CD14-positive monocyte (primary cell): Measurements from ENCODE around the gene MIPEP. TPM values are rescaled to one million over a fixed set of nuclear protein-coding genes. Genes with fewer than 3 reads are reported as not detected.

Source experiments
- DNase-seq, 3 donors: peaks; one replicate each; pipeline ENCODE4 v3.0.0-alpha.2; 2011 to 2022
- H2AFZ ChIP-seq: 2 replicates; pipeline ENCODE4 v1.6.0; 2012; ENCODE audit warnings: mild to moderate bottlenecking, low read depth, low read length, inconsistent platforms; ENCODE audit not compliant: insufficient read depth, poor library complexity, severe bottlenecking
- H3K27ac ChIP-seq, 2 donors: 1 replicate in 1 of 2; 2 replicates in 1 of 2; pipeline ENCODE4 v1.5.1; 2012 to 2013; ENCODE audit warnings: low read length in 2 of 2, control low read depth in 1 of 2, inconsistent platforms in 1 of 2, low read depth in 1 of 2, mild to moderate bottlenecking in 1 of 2
- H3K27me3 ChIP-seq, 2 donors: one replicate each; pipeline versions ENCODE4 v1.6.0 to v1.6.1; 2011 to 2013; ENCODE audit warnings: low read length in 2 of 2; ENCODE audit not compliant: control insufficient read depth in 2 of 2, insufficient read depth in 2 of 2
- H3K36me3 ChIP-seq, 2 donors: replicated peaks in 1 of 2; 1 replicate in 1 of 2; 2 replicates in 1 of 2; pipeline versions ENCODE4 v1.5.1 to v1.6.1; 2012 to 2013; ENCODE audit warnings: low read length in 2 of 2, control low read depth in 1 of 2, inconsistent platforms in 1 of 2, mild to moderate bottlenecking in 1 of 2; ENCODE audit not compliant: insufficient read depth in 2 of 2, control insufficient read depth in 1 of 2
- H3K4me1 ChIP-seq, 2 donors: 1 replicate in 1 of 2; 2 replicates in 1 of 2; pipeline versions ENCODE4 v1.5.1 to v1.6.1; 2012 to 2013; ENCODE audit warnings: low read length in 2 of 2, control low read depth in 1 of 2, inconsistent platforms in 1 of 2, mild to moderate bottlenecking in 1 of 2, moderate library complexity in 1 of 2; ENCODE audit not compliant: insufficient read depth in 2 of 2, control insufficient read depth in 1 of 2
- H3K4me2 ChIP-seq: replicated peaks from 2 replicates; pipeline ENCODE3; 2012; ENCODE audit warnings: low read length, moderate library complexity, mild to moderate bottlenecking; ENCODE audit not compliant: poor library complexity, severe bottlenecking; ENCODE audit errors: extremely low read depth
- H3K4me3 ChIP-seq, 3 experiments: fragments of 200-600 bp in 1 of 3; sonication (generic) in 1 of 3; replicated peaks in 1 of 3; 1 replicate in 2 of 3; 2 replicates in 1 of 3; pipeline ENCODE4 v1.5.1; 2011 to 2013; ENCODE audit warnings: low read length in 3 of 3, mild to moderate bottlenecking in 3 of 3, control low read depth in 2 of 3, low read depth in 2 of 3, inconsistent platforms in 1 of 3, moderate library complexity in 1 of 3
- H3K79me2 ChIP-seq: 2 replicates; pipeline ENCODE4 v1.6.0; 2012; ENCODE audit warnings: mild to moderate bottlenecking, control low read depth, inconsistent platforms, low read length, moderate library complexity; ENCODE audit not compliant: insufficient read depth
- H3K9ac ChIP-seq: 2 replicates; pipeline ENCODE4 v1.6.0; 2017; ENCODE audit warnings: low read length, mild to moderate bottlenecking; ENCODE audit not compliant: insufficient read depth, poor library complexity, severe bottlenecking
- H3K9me3 ChIP-seq, 2 donors: replicated peaks in 1 of 2; 1 replicate in 1 of 2; 2 replicates in 1 of 2; pipeline versions ENCODE4 v1.5.1 to v1.6.1; 2012 to 2013; ENCODE audit warnings: low read length in 2 of 2, control low read depth in 1 of 2; ENCODE audit not compliant: control insufficient read depth in 1 of 2, insufficient read depth in 1 of 2
- H4K20me1 ChIP-seq: 2 replicates; pipeline ENCODE4 v1.6.0; 2012; ENCODE audit warnings: mild to moderate bottlenecking, low read length, control low read depth, moderate library complexity; ENCODE audit not compliant: insufficient read depth
- H3K27ac Mint-ChIP-seq, 7 donors: one replicate each; pipeline ENCODE4 v1.8.0; 2020; ENCODE audit warnings: mild to moderate bottlenecking in 7 of 7, mixed read lengths in 7 of 7, moderate library complexity in 6 of 7, inconsistent platforms in 2 of 7
- H3K27me3 Mint-ChIP-seq, 3 donors: one replicate each; pipeline ENCODE4 v1.8.0; 2021 to 2022; ENCODE audit warnings: low read depth in 3 of 3, mild to moderate bottlenecking in 3 of 3, mixed read lengths in 3 of 3, moderate library complexity in 3 of 3, inconsistent platforms in 1 of 3
- H3K36me3 Mint-ChIP-seq, 2 donors: one replicate each; pipeline ENCODE4 v1.8.0; 2020; ENCODE audit warnings: mixed read lengths in 2 of 2, inconsistent platforms in 1 of 2, mild to moderate bottlenecking in 1 of 2
- H3K4me1 Mint-ChIP-seq: one replicate; pipeline ENCODE4 v1.8.0; 2020; ENCODE audit warnings: mild to moderate bottlenecking, mixed read lengths
- H3K4me3 Mint-ChIP-seq, 2 donors: one replicate each; pipeline ENCODE4 v1.8.0; 2020; ENCODE audit warnings: mild to moderate bottlenecking in 2 of 2, mixed read lengths in 2 of 2, moderate library complexity in 1 of 2
- H3K9me3 Mint-ChIP-seq, 7 donors: one replicate each; pipeline ENCODE4 v1.8.0; 2020 to 2022; ENCODE audit warnings: mixed read lengths in 7 of 7, mild to moderate bottlenecking in 6 of 7, moderate library complexity in 6 of 7, inconsistent platforms in 2 of 7
- WGBS: methylation state at CpG from one replicate; pipeline ENCODE4 v1.1.5; 2013; ENCODE audit warnings: missing lambda C conversion rate; ENCODE audit not compliant: insufficient coverage; 5-methylcytosine and 5-hydroxymethylcytosine counted together
- intact Hi-C, 2 donors: fragments of 100-400 bp; cut with micrococcal nuclease; formaldehyde crosslinking; loops; one replicate each; pipeline versions ENCODE4 v1.15.0 to v1.15.1; 2023
- polyA plus RNA-seq, 3 donors: library from polyadenylated mRNA; depleted of rRNA in 1 of 3; unstranded in 2 of 3; stranded (reverse) in 1 of 3; fragments of 300-500 nt in 2 of 3; fragments of >200 nt in 1 of 3; fragmentation: Illumina TruSeq in 2 of 3; gene quantifications; 1 replicate in 2 of 3; 2 replicates in 1 of 3; pipeline ENCODE4 v1.2.3, GENCODE V29; 2012 to 2021
- TF ChIP-seq, protein P1 (sequence below): fragments of 200-600 bp; IDR thresholded peaks from one replicate; pipeline ENCODE4 v1.8.0; 2022; ENCODE audit warnings: antibody characterized with exemption, mild to moderate bottlenecking

The MIPEP gene
- polyA plus RNA-seq, 3 donors, result 1.2 to 9.9 (median 7.7) TPM

DNA sequence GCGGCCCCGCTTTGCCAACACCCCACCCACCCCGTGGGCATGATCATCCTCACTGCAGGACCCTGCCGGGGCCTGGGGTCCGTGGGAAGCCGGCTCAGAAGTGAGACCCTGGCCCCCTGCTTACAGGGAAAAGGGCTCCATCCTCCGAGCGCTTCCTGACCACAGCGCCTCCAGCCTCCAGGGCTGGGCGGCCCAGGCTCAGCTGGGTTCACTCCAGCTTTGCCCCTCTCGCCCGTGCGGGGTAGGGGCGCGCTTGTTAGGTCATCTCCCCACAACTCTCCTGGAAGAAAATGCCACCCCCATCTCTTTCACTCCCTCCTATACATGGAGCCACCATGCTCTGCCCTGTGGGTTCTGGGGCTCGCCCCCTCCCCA lies 14.7 kb upstream of the MIPEP start:
- peak overlapping the region in 1 of 2 donors; percentile 60 for H3K4me3 Mint-ChIP-seq
- peaks cover 0 to 5% (median 0%) of the 10 kb centered on the region in 7 donors for H3K9me3 Mint-ChIP-seq
- no peaks in the 10 kb centered on the region for H3K79me2 ChIP-seq

DNA sequence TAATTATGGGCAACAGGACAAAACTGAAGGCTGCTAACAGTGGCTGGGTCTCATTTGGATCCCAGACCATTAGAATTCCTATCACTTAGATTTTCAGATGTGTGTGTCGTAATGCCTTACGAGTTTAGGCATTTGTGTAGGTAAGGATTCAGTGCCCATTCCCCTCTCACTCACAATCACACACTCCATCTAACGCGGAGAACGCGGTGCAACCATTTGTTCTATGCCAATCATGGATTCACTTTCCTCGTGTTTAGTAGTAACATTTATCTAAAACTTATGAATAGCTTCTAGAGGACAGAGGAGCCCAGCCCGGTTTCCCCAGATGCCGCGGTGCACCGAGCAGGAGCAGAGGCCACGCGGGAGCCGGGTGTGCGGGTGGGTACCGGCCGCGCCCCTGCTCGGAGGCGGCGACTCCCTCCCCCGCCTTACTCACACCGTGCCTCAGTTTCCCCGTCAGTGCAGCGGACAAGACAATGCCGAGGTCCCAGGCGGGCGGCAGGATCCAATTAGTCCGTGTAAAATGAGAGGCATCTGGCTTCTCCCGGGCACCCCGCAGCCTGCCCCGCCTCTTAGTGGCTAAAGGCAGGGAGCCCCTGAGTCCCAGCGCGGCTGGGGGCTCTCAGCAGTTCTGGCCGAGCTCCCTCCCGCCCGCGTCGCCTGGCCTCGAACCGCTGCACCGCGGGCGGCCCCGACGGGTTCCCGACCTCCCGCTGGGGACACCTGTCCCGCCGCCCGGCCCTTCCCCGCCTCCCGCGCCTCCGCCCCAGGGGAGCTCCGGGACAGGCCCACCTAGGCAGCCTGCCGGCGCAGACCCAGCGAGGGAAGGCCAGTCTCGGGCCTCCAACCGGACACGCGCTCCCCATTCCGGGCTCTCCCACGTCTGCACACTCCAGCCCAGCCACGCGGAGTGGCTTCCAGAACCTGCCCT lies 14.0 kb upstream of the MIPEP start:
- H3K36me3 ChIP-seq, result no peaks in the 10 kb centered on the region
- no peak overlapping the region for H2AFZ ChIP-seq
- H3K79me2 ChIP-seq, result no peaks in the 10 kb centered on the region
- Mint-ChIP-seq H3K4me3 (peak overlapping the region in 1 of 2 donors; percentile 61), H3K9me3 (peaks cover 0 to 5% (median 0%) of the 10 kb centered on the region in 7 donors), H3K27me3 (peaks cover 36 to 49% (median 39%) of the 10 kb centered on the region in 3 donors), H3K27ac (no peak overlapping the region), H3K36me3 (no peaks in the 10 kb centered on the region), H3K4me1 (peaks cover 8% of the 10 kb centered on the region)
- H3K9me3 ChIP-seq, result no peaks in the 10 kb centered on the region
- peak overlapping the region; percentile 13 for H3K4me2 ChIP-seq
- intact Hi-C loops, result loop anchor here in 1 of 2 donors (10.0 kb wide), 1 partner anchor 438 kb away; no protein-coding TSS in a partner anchor
- TF ChIP-seq, protein P1, sequence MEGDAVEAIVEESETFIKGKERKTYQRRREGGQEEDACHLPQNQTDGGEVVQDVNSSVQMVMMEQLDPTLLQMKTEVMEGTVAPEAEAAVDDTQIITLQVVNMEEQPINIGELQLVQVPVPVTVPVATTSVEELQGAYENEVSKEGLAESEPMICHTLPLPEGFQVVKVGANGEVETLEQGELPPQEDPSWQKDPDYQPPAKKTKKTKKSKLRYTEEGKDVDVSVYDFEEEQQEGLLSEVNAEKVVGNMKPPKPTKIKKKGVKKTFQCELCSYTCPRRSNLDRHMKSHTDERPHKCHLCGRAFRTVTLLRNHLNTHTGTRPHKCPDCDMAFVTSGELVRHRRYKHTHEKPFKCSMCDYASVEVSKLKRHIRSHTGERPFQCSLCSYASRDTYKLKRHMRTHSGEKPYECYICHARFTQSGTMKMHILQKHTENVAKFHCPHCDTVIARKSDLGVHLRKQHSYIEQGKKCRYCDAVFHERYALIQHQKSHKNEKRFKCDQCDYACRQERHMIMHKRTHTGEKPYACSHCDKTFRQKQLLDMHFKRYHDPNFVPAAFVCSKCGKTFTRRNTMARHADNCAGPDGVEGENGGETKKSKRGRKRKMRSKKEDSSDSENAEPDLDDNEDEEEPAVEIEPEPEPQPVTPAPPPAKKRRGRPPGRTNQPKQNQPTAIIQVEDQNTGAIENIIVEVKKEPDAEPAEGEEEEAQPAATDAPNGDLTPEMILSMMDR, result no peak
- WGBS, result 5% methylated on average over 60 of the region's 67 CpGs
- no peak overlapping the region for H3K4me3 ChIP-seq
- peaks cover 5 to 7% of the 10 kb centered on the region in 2 donors for H3K4me1 ChIP-seq
- peaks cover 41 to 42% of the 10 kb centered on the region in 2 donors for H3K27me3 ChIP-seq
- H4K20me1 ChIP-seq, result no peaks in the 10 kb centered on the region
- no peak overlapping the region for H3K9ac ChIP-seq
- no peak overlapping the region for H3K27ac ChIP-seq
- DNase-seq, result no peak

More for the DNA sequence above, 14.7 kb upstream of the MIPEP start:
- Mint-ChIP-seq H3K36me3 (no peaks in the 10 kb centered on the region), H3K4me1 (peaks cover 8% of the 10 kb centered on the region), H3K27me3 (peaks cover 36 to 49% (median 39%) of the 10 kb centered on the region in 3 donors), H3K27ac (no peak overlapping the region)
- 17% methylated on average over 13 of the region's 16 CpGs for WGBS
- no peaks in the 10 kb centered on the region for H4K20me1 ChIP-seq
- H3K4me1 ChIP-seq, result peaks cover 5 to 7% of the 10 kb centered on the region in 2 donors
- H3K27me3 ChIP-seq, result peaks cover 41 to 42% of the 10 kb centered on the region in 2 donors
- DNase-seq, result no peak
- no peak overlapping the region for H3K9ac ChIP-seq
- no peak overlapping the region for H2AFZ ChIP-seq
- intact Hi-C loops, result loop anchor here in 1 of 2 donors (10.0 kb wide), 1 partner anchor 439 kb away; no protein-coding TSS in a partner anchor
- H3K4me2 ChIP-seq, result no peak overlapping the region
- H3K27ac ChIP-seq, result no peak overlapping the region
- no peaks in the 10 kb centered on the region for H3K9me3 ChIP-seq
- H3K36me3 ChIP-seq, result no peaks in the 10 kb centered on the region
- no peak overlapping the region for H3K4me3 ChIP-seq
- TF ChIP-seq, protein P1, result no peak
